Measurements from ENCODE around the gene DHRSX. TPM values are rescaled to one million over a fixed set of nuclear protein-coding genes. Genes with fewer than 3 reads are reported as not detected.
A peak's percentile ranks its signal among the peaks of the same experiment; 100 is the strongest.

The DHRSX gene
- total and polyA plus RNA-seq, 9 of the 15 experiments (the other 6 are each of a cell fraction or from before 2014, with no cell fraction given), result 0.59 to 11.0 (median 6.2) TPM

DNA sequence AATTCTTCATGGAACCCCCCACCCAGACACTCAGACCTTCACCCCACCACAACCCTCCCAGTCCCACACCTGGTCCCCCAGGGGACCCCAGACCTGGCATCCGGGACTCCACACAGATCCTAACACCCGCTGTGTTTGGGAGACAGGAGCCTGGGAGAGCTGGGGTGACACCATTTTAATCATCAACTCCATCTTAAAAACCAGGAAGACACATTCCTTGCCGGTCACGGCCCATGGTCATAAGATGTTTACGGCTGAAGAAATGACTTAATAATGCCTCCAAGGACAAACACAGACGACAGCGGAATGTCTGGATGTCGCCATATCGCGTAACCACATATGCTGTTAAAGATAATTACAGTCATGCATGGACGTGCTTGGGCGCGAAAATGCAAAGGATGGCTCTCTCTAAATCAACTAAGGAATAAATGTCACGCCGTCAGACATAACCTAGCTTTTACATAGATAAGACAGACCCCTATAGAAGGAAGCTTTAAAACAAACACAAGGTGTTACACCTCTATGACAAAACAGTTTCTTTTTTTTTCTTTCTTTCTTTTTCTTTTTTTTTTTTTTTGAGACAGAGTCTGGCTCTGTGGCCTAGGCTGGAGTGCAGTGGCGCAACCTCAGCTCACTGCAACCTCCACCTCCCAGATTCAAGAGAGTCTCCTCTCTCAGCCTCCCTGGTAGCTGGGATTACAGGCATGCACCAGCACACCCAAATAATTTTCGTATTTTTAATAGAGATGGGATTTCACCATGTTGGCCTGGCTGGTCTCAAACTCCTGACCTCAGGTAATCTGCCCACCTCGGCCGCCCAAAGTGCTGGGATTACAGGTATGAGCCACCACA, 2.1 kb upstream of the DHRSX start (continued):
- TF ChIP-seq ZNF77 (CRISPR knock-in tag; IDR thresholded peaks at IDR 0.05) (no peak), GATAD2B (IDR thresholded peaks at IDR 0.05; ENCODE audit: borderline replicate concordance) (no peak), TGIF2 (CRISPR knock-in tag; IDR thresholded peaks at IDR 0.05) (no peak), POLR2H (tag; IDR thresholded peaks at IDR 0.05; ENCODE audit: low read depth) (peak; percentile 59), FOS (IDR thresholded peaks at IDR 0.05; ENCODE audit: extremely low read depth, insufficient read length) (no peak), U2AF1 (optimal IDR thresholded peaks at IDR 0.05; ENCODE audit: low read depth, low read length) (no peak), TAF9B (IDR thresholded peaks at IDR 0.05; ENCODE audit: partially characterized antibody) (no peak), ZC3H11A (IDR thresholded peaks at IDR 0.05; ENCODE audit: low read depth, low read length) (no peak), ZNF780A (CRISPR knock-in tag; IDR thresholded peaks at IDR 0.05) (no peak), SOX6 (IDR thresholded peaks at IDR 0.05) (peak; percentile 44; the same call in 1 of the 2 replicates), NR4A1 (CRISPR knock-in tag; IDR thresholded peaks at IDR 0.05) (0 out of 2 replicates have a peak, but pooled peaks have one; percentile 78), NR4A1 (tag; IDR thresholded peaks at IDR 0.05) (peak; percentile 98), GABPB2 (CRISPR knock-in tag; conservative IDR thresholded peaks at IDR 0.05) (no peak), TSC22D4 (tag; IDR thresholded peaks at IDR 0.05) (no peak), ZKSCAN1 (IDR thresholded peaks at IDR 0.05; ENCODE audit: low read depth, low read length) (no peak), SIX5 (IDR thresholded peaks at IDR 0.05; ENCODE audit: borderline replicate concordance in 1 of 2, insufficient read depth in 1 of 2, low read depth in 1 of 2, low read length in 2 of 2) (no peak), CCAR2 (IDR thresholded peaks at IDR 0.05; ENCODE audit: low read depth, low read length) (no peak), USF1 (CRISPR knock-in tag; IDR thresholded peaks at IDR 0.05) (no peak), NCOA6 (IDR thresholded peaks at IDR 0.05) (no peak), CREB3L1 (IDR thresholded peaks at IDR 0.05; ENCODE audit: borderline replicate concordance, low read depth) (no peak), MCM5 (IDR thresholded peaks at IDR 0.05; ENCODE audit: low read depth) (no peak), RBM15 (IDR thresholded peaks at IDR 0.05; ENCODE audit: insufficient read depth, low read length) (no peak), SMAD4 (CRISPR knock-in tag; conservative IDR thresholded peaks at IDR 0.05) (peak; percentile 98)
- TF ChIP-seq, protein P1, sequence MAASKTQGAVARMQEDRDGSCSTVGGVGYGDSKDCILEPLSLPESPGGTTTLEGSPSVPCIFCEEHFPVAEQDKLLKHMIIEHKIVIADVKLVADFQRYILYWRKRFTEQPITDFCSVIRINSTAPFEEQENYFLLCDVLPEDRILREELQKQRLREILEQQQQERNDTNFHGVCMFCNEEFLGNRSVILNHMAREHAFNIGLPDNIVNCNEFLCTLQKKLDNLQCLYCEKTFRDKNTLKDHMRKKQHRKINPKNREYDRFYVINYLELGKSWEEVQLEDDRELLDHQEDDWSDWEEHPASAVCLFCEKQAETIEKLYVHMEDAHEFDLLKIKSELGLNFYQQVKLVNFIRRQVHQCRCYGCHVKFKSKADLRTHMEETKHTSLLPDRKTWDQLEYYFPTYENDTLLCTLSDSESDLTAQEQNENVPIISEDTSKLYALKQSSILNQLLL (CRISPR knock-in tag; IDR thresholded peaks at IDR 0.05; ENCODE audit: borderline replicate concordance), result no peak
